H1 (cell line): ENCODE measurements around the gene CBX2.

ENCODE experiments used
- POLR2A ChIP-seq, 2 experiments: IDR thresholded peaks; 1 replicate in 1 of 2; 2 replicates in 1 of 2; pipeline ENCODE4 v1.6.1; 2011; ENCODE audit warnings: low read depth in 2 of 2, low read length in 2 of 2, mild to moderate bottlenecking in 2 of 2; ENCODE audit errors: control extremely low read depth in 1 of 2
- TF ChIP-seq, protein P1 (sequence below): IDR thresholded peaks from 2 replicates; pipeline ENCODE4 v1.6.1; 2011; ENCODE audit warnings: low read length, improper control_type of control experiment

DNA sequence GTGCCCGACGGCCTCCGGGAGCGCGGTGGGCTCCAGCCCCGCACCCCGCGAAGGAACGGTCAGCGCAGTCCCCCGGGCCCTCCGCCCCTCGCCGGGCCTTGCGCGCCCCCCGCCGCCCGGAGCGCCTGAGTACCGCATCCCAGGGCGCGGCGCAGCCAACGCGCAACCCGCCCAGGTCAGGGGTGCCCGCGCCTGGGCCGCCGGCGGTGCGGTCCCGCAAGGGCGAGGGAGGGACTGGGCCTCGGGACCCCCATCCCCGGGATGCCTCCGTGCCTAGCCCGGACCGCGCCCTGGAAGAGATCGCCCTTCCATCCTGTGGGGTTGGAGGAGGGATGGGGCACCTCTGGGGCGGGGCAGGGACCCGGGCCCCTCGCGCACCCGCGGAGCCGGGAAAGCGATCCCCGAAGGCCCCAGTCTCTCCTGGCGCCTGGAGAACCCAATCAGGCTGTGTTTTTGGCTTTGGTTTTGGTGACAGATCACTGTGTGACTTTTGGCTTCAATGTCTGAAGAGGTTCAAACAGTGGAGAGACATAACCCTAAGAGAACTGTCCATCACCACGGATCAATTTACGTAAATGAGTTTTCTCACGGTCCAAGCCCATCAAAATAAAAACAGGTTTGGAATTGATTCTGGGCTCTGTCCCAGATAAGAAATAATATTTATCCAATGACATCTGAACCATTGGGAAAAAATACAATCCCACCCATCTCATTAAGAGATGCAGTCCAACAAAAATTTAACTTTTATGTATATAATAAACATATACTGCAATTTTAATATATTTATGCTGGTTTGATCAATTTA lies 29.5 kb upstream of the CBX2 start:
- TF ChIP-seq POLR2A (IDR thresholded peaks at IDR 0.05; ENCODE audit: control extremely low read depth in 1 of 2, low read depth in 2 of 2, low read length in 2 of 2): no peak
- TF ChIP-seq, protein P1, sequence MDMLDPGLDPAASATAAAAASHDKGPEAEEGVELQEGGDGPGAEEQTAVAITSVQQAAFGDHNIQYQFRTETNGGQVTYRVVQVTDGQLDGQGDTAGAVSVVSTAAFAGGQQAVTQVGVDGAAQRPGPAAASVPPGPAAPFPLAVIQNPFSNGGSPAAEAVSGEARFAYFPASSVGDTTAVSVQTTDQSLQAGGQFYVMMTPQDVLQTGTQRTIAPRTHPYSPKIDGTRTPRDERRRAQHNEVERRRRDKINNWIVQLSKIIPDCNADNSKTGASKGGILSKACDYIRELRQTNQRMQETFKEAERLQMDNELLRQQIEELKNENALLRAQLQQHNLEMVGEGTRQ: no peak
